IMR-90 (cell line): ENCODE data around the gene PPP2R2D. TPM values are rescaled to one million over a fixed set of nuclear protein-coding genes. Genes with fewer than 3 reads are reported as not detected.

Experiments used
- ATAC-seq: fragments of 200-7000 bp; cut with Tn5 transposase; 2 replicates; pipeline ENCODE4 v1.9.1; 2020; ENCODE audit warnings: low read depth, mild to moderate bottlenecking, moderate library complexity
- BruUV-seq: library from RNA; stranded (reverse); fragments of 400-500 nt; replicated peaks from 2 replicates; lab custom pipeline; 2021; lab: Mats Ljungman, UMichigan
- CTCF ChIA-PET: fragments of 300-600 bp; formaldehyde crosslinking; extraction: SDS; loops from one replicate; lab custom pipeline; 2021; ENCODE audit warnings: antibody characterized with exemption; lab: Yijun Ruan, JAX
- POLR2A ChIA-PET: fragments of 300-600 bp; sonication (Branson Sonifier 250); formaldehyde crosslinking; loops from one replicate; lab custom pipeline; 2022; ENCODE audit warnings: antibody characterized with exemption; ENCODE audit not compliant: unreplicated experiment; lab: Charles Lee
- DNase-seq: peaks from one replicate; pipeline ENCODE4 v3.0.0; 2013
- H2AFZ ChIP-seq: replicated peaks from 2 replicates; pipeline ENCODE3; 2013; ENCODE audit warnings: low read length, mild to moderate bottlenecking; ENCODE audit not compliant: poor library complexity
- H2AK5ac ChIP-seq: 2 replicates; pipeline ENCODE4 v1.6.1; 2013; ENCODE audit warnings: low read depth, low read length, inconsistent platforms
- H2AK9ac ChIP-seq: replicated peaks from 2 replicates; pipeline ENCODE3; 2013; ENCODE audit warnings: mild to moderate bottlenecking, low read depth, low read length, moderate library complexity; ENCODE audit not compliant: poor library complexity
- H2BK120ac ChIP-seq: 2 replicates; pipeline ENCODE4 v1.6.1; 2013; ENCODE audit warnings: low read depth, low read length, inconsistent platforms
- H2BK15ac ChIP-seq: 3 replicates; pipeline ENCODE4 v1.6.1; 2013; ENCODE audit warnings: low read depth, low read length, inconsistent platforms
- H2BK20ac ChIP-seq: 2 replicates; pipeline ENCODE4 v1.6.1; 2013; ENCODE audit warnings: low read depth, mild to moderate bottlenecking, inconsistent platforms, low read length, moderate library complexity
- H2BK5ac ChIP-seq: 2 replicates; pipeline ENCODE4 v1.6.1; 2013; ENCODE audit warnings: mild to moderate bottlenecking, low read depth, low read length, inconsistent platforms; ENCODE audit not compliant: poor library complexity, severe bottlenecking
- H3K14ac ChIP-seq: replicated peaks from 2 replicates; pipeline ENCODE4 v1.6.1; 2013; ENCODE audit warnings: low read depth, low read length, inconsistent platforms
- H3K18ac ChIP-seq: 2 replicates; pipeline ENCODE4 v1.6.1; 2013; ENCODE audit warnings: low read depth, low read length, control low read depth
- H3K23ac ChIP-seq: 2 replicates; pipeline ENCODE4 v1.6.1; 2013; ENCODE audit warnings: low read depth, low read length, inconsistent platforms
- H3K27ac ChIP-seq: 2 replicates; pipeline ENCODE4 v1.5.1; 2013; ENCODE audit warnings: mild to moderate bottlenecking, control low read depth, low read length; ENCODE audit not compliant: insufficient read depth
- H3K27me3 ChIP-seq: 2 replicates; pipeline ENCODE4 v1.6.1; 2013; ENCODE audit warnings: low read length; ENCODE audit not compliant: control insufficient read depth, insufficient read depth
- H3K36me3 ChIP-seq: 2 replicates; pipeline ENCODE4 v1.6.1; 2013; ENCODE audit warnings: low read length, mixed read lengths; ENCODE audit not compliant: control insufficient read depth, insufficient read depth
- H3K4ac ChIP-seq: 2 replicates; pipeline ENCODE4 v1.6.1; 2013; ENCODE audit warnings: low read depth, low read length, inconsistent platforms
- H3K4me1 ChIP-seq: 2 replicates; pipeline ENCODE4 v1.6.1; 2013; ENCODE audit warnings: low read length, mixed read lengths; ENCODE audit not compliant: control insufficient read depth, insufficient read depth
- H3K4me2 ChIP-seq: 2 replicates; pipeline ENCODE4 v1.6.1; 2013; ENCODE audit warnings: low read depth, mild to moderate bottlenecking, control low read depth, low read length, moderate library complexity
- H3K4me3 ChIP-seq: 2 replicates; pipeline ENCODE4 v1.5.1; 2013; ENCODE audit warnings: low read depth, mild to moderate bottlenecking, control low read depth, low read length, moderate library complexity; ENCODE audit not compliant: insufficient read depth
- H3K56ac ChIP-seq: 2 replicates; pipeline ENCODE4 v1.6.1; 2013; ENCODE audit warnings: low read length, inconsistent platforms; ENCODE audit not compliant: insufficient read depth; ENCODE audit errors: extremely low read depth
- H3K79me1 ChIP-seq, 2 experiments: 2 replicates each; pipeline ENCODE4 v1.6.1; 2013; ENCODE audit warnings: low read length in 2 of 2, inconsistent platforms in 1 of 2, low read depth in 1 of 2
- H3K9ac ChIP-seq: 2 replicates; pipeline ENCODE4 v1.6.1; 2013; ENCODE audit warnings: low read depth, low read length, control low read depth
- H3K9me1 ChIP-seq: 2 replicates; pipeline ENCODE4 v1.6.1; 2013; ENCODE audit warnings: low read length, inconsistent platforms; ENCODE audit not compliant: insufficient read depth
- H3K9me3 ChIP-seq: 2 replicates; pipeline ENCODE4 v1.6.1; 2013; ENCODE audit warnings: low read length; ENCODE audit not compliant: control insufficient read depth, insufficient read depth
- H4K20me1 ChIP-seq: 2 replicates; pipeline ENCODE4 v1.6.1; 2013; ENCODE audit warnings: low read length, inconsistent platforms; ENCODE audit not compliant: insufficient read depth
- H4K5ac ChIP-seq: 2 replicates; pipeline ENCODE4 v1.6.1; 2013; ENCODE audit warnings: mild to moderate bottlenecking, low read depth, low read length, control low read depth
- H4K8ac ChIP-seq, 2 experiments: 2 replicates each; pipeline ENCODE4 v1.6.1; 2013; ENCODE audit warnings: low read depth in 2 of 2, low read length in 2 of 2, control low read depth in 1 of 2, inconsistent platforms in 1 of 2
- H4K91ac ChIP-seq: 2 replicates; pipeline ENCODE4 v1.6.1; 2013; ENCODE audit warnings: low read depth, low read length, inconsistent platforms; ENCODE audit not compliant: insufficient read depth
- FOS ChIP-seq: fragments of 150-350 bp; IDR thresholded peaks from 2 replicates; pipeline ENCODE4 v1.6.1; 2016; ENCODE audit warnings: low read depth, low read length
- MAFK ChIP-seq: IDR thresholded peaks from 2 replicates; pipeline ENCODE4 v1.6.1; 2012; ENCODE audit warnings: low read depth, low read length, improper control_type of control experiment
- POLR2A ChIP-seq: IDR thresholded peaks from 2 replicates; pipeline ENCODE4 v1.6.1; 2012; ENCODE audit warnings: mild to moderate bottlenecking, low read depth, low read length
- RAD21 ChIP-seq: IDR thresholded peaks from 2 replicates; pipeline ENCODE4 v1.6.1; 2012; ENCODE audit warnings: low read length, improper control_type of control experiment
- WGBS, 2 experiments: methylation state at CpG; one replicate each; pipeline versions ENCODE4 v1.1.5 to v1.1.7; 2013; ENCODE audit warnings: missing lambda C conversion rate in 2 of 2; ENCODE audit not compliant: insufficient read length in 1 of 2; ENCODE audit errors: extremely low coverage in 2 of 2; 5-methylcytosine and 5-hydroxymethylcytosine counted together
- dilution Hi-C: fragments of 300-500 bp; cut with HindIII; formaldehyde crosslinking; loops from one replicate; pipeline ENCODE4 v1.14.3; 2018; ENCODE audit warnings: low sequenced_read_pairs; ENCODE audit not compliant: unreplicated experiment
- in situ Hi-C: fragments of 300-500 bp; cut with MboI; formaldehyde crosslinking; loops from 3 replicates; pipeline ENCODE4 v1.14.3; 2019; ENCODE audit warnings: low sequenced_read_pairs, inconsistent platforms, mixed read lengths
- intact Hi-C: fragments of 100-400 bp; cut with micrococcal nuclease; formaldehyde crosslinking; loops from 2 replicates; pipeline ENCODE4 v1.10.0; 2022
- polyA plus RNA-seq, 3 experiments: library from polyadenylated mRNA; depleted of rRNA; stranded (reverse); fragments of >200 nt; gene quantifications; 2 replicates each; pipeline ENCODE4 v1.2.3, GENCODE V29; 2012; ENCODE audit warnings: low replicate concordance in 1 of 3
- total RNA-seq: library from RNA; depleted of rRNA; stranded (reverse); fragments of >200 nt; gene quantifications from 2 replicates; pipeline ENCODE4 v1.2.3, GENCODE V29; 2012
- TF ChIP-seq, protein P1 (sequence below): conservative IDR thresholded peaks from 2 replicates; pipeline ENCODE4 v1.5.1; 2012; ENCODE audit warnings: mild to moderate bottlenecking, low read depth, low read length, improper control_type of control experiment

The PPP2R2D gene
- total and polyA plus RNA-seq, 2 of the 4 experiments (the other 2 are of a cell fraction), result 22.8 to 23.8 TPM

DNA sequence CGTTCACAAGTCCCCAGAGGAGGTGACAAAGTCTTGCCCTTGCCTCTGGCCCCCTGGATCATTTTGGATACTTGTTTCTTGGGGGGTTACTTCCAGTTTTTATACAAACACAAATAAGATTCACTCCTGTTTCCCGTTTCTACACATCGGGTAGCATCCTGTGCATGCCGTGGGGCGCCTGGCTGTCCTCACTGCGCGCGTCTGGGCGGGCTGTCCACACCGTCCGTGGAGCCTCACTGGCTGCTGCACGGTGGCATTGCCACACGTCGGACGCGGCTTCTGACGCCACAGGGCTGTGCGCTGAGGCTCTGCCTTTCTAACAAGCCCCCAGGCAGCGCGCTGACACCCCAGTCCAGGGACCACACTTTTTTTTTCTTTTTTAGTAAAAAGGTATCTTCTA lies 62.5 kb downstream of the PPP2R2D start:
- ChIA-PET CTCF (no interaction called here), POLR2A (no interaction called here)
- no peaks in the 10 kb centered on the region for H3K27me3 ChIP-seq
- H3K14ac ChIP-seq, result no peak overlapping the region
- H3K27ac ChIP-seq, result no peak overlapping the region
- no peaks in the 10 kb centered on the region for H3K4me1 ChIP-seq
- H3K4ac ChIP-seq, result no peak overlapping the region
- no peak overlapping the region for H2AFZ ChIP-seq
- H2BK120ac ChIP-seq, result no peak overlapping the region
- DNase-seq (no peak), ATAC-seq (no peak)
- BruUV-seq, result no TSS peak
- H4K91ac ChIP-seq, result no peak overlapping the region
- H3K4me2 ChIP-seq, result no peak overlapping the region
- peaks cover 27% of the 10 kb centered on the region for H3K36me3 ChIP-seq
- intact Hi-C loops (no loop called here), dilution Hi-C loops (no loop called here), in situ Hi-C loops (no loop called here)
- H3K79me1 ChIP-seq, result peaks cover 9 to 21% of the 10 kb centered on the region in 2 experiments
- H3K18ac ChIP-seq, result no peak overlapping the region
- no peak overlapping the region for H3K4me3 ChIP-seq
- no peak overlapping the region for H4K8ac ChIP-seq
- no peak overlapping the region for H4K5ac ChIP-seq
- H3K9me3 ChIP-seq, result no peaks in the 10 kb centered on the region
- WGBS, 2 experiments, result 96% methylated on average over 14 of the region's 20 CpGs; no CpG with 5 or more reads in 1 of the 2 experiments
- H3K9ac ChIP-seq, result no peak overlapping the region
- H3K23ac ChIP-seq, result no peak overlapping the region
- no peaks in the 10 kb centered on the region for H3K9me1 ChIP-seq
- no peak overlapping the region for H2BK5ac ChIP-seq
- H2AK9ac ChIP-seq, result no peak overlapping the region
- H2BK15ac ChIP-seq, result no peak overlapping the region
- H2BK20ac ChIP-seq, result no peak overlapping the region
- no peak for TF ChIP-seq FOS
- TF ChIP-seq RAD21, result no peak
- TF ChIP-seq, protein P1, sequence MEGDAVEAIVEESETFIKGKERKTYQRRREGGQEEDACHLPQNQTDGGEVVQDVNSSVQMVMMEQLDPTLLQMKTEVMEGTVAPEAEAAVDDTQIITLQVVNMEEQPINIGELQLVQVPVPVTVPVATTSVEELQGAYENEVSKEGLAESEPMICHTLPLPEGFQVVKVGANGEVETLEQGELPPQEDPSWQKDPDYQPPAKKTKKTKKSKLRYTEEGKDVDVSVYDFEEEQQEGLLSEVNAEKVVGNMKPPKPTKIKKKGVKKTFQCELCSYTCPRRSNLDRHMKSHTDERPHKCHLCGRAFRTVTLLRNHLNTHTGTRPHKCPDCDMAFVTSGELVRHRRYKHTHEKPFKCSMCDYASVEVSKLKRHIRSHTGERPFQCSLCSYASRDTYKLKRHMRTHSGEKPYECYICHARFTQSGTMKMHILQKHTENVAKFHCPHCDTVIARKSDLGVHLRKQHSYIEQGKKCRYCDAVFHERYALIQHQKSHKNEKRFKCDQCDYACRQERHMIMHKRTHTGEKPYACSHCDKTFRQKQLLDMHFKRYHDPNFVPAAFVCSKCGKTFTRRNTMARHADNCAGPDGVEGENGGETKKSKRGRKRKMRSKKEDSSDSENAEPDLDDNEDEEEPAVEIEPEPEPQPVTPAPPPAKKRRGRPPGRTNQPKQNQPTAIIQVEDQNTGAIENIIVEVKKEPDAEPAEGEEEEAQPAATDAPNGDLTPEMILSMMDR, result no peak
- TF ChIP-seq MAFK, result no peak
- no peak for TF ChIP-seq POLR2A
- H2AK5ac ChIP-seq, result no peak overlapping the region
- no peak overlapping the region for H3K56ac ChIP-seq
- H4K20me1 ChIP-seq, result peaks cover 30% of the 10 kb centered on the region
